WI38 (cell line): Measurements from ENCODE around the gene CCSER2.
A peak's percentile ranks its signal among the peaks of the same experiment; 100 is the strongest.

ENCODE experiments used
- H3K4me3 ChIP-seq: 2 replicates; pipeline ENCODE4 v1.5.1; 2011; ENCODE audit warnings: low read depth, mild to moderate bottlenecking, control low read depth, low read length
- TF ChIP-seq, protein P1 (sequence below): IDR thresholded peaks from 2 replicates; pipeline ENCODE4 v1.5.1; 2012; ENCODE audit warnings: low read depth, mild to moderate bottlenecking, control low read depth, low read length

Gene CCSER2

DNA sequence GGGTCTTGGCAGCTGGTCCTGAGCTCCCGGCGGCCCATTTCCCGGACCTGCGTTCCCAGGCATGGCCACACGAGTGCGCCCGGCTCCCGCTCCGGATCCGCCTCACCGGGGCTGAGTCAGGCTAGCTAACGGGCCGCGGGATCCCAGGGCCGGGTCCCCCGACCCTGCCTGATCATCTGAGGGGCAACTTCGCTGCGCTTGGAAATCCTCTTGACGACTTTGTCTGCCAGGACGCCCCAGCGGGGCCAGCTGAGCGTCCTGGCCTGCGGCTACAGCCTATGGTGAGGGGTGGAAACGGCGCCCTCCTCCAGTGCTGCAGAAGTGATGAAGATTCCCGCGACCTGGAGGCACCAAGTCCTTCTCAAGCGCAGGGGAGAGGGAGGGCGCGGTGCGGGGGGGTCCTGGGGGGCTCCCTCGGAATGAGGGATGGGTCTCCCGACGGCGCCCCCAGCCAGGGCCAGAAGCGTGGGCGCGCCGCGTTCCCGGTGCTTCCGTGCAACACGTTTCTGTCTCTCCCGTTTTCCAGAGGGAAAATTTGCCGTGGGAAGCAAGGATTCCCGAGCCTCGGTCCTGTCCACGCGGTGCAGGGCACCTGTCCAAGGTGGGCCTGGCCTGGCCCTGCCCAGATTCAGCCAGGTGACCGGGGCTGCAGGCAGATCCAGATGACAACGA, 212.4 kb downstream of the CCSER2 start:
- H3K4me3 ChIP-seq = peak overlapping the region; percentile 58
- TF ChIP-seq, protein P1, sequence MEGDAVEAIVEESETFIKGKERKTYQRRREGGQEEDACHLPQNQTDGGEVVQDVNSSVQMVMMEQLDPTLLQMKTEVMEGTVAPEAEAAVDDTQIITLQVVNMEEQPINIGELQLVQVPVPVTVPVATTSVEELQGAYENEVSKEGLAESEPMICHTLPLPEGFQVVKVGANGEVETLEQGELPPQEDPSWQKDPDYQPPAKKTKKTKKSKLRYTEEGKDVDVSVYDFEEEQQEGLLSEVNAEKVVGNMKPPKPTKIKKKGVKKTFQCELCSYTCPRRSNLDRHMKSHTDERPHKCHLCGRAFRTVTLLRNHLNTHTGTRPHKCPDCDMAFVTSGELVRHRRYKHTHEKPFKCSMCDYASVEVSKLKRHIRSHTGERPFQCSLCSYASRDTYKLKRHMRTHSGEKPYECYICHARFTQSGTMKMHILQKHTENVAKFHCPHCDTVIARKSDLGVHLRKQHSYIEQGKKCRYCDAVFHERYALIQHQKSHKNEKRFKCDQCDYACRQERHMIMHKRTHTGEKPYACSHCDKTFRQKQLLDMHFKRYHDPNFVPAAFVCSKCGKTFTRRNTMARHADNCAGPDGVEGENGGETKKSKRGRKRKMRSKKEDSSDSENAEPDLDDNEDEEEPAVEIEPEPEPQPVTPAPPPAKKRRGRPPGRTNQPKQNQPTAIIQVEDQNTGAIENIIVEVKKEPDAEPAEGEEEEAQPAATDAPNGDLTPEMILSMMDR = peak; percentile 88

DNA sequence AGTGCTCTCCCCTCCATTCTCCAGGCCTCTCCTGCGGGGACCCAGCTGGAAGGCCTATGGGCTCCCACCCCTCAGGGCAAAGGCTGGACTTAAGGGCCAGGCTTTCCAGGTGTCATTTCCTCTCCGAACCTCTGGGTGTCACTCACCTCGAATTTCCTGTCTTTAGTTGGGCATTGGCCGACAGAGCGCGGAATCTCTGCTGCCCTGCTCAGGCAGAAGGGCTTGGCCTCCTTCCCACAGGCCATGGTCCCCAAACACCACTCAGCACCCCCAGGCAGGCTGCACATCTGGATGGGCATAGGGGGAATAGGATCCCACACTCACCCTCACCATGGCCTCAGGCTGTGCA, 212.9 kb downstream of the CCSER2 start:
- TF ChIP-seq, protein P1 = no peak
- no peak overlapping the region; the same call in 1 of the 2 replicates for H3K4me3 ChIP-seq

DNA sequence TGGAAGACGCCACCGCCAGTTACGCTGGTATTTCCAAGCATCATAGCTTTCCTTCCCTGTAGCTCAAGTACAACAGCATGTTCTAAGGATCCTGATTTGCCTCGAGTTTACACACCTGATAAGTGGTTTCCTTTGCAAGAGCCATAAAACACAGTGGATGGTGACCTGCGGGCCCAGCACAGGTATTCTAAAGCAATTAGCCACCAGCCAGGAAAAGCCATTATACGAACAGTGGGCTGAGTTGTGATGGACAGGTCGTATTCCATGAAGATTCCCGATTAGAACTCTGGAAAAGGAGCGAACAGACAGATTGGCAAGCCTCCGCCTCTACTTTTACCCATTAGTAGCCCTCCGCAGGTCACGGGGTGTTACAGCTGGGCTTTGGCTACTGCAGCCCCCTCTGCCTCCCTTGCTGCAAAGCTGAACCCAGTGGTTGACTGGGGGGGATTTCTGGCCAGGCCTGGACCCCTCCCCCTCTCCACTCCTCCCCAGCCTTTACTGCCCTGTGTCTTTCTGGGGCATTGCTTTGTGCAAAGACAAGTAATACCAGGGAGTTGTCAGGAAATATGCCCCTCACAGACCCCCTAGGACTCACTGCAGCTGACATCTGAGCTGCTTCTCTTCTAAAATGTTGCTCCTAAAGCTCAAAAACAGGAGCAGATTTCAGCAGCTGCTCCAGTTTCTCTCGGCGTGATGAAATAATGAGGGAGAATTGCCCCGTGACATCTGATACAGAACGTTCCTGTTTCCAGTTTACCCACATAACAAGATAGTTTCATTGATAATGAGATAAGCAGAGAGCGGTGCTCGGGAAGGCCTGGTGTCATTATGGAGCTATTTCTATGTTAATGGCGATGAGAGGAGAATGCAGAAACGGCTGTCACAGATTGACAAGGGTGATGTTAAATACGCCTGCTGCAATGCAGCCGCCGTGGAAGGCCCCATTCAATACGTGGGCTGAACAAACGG, 214.4 kb downstream of the CCSER2 start:
- TF ChIP-seq, protein P1 = no peak
- no peak overlapping the region for H3K4me3 ChIP-seq

DNA sequence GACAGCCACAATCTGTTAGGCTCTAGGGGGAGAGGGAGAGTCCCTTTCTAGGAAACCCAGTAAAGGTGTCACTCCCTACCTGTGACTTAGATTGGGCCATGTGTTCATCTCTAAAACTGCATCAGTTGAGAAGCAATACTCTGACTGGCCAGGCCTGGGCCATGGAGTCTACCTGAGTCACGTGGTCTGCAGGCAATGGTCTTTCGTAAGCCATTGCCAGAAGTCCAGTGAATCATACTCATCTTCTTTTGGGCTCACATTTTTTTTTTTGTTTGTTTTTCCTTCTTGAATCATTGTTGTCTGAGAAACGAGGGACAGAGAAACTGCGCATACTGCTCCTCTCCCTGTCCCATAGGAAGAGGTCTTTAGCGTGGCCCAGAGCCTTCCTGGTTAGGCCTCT, 215.6 kb downstream of the CCSER2 start:
- TF ChIP-seq, protein P1 = no peak
- no peak overlapping the region for H3K4me3 ChIP-seq

DNA sequence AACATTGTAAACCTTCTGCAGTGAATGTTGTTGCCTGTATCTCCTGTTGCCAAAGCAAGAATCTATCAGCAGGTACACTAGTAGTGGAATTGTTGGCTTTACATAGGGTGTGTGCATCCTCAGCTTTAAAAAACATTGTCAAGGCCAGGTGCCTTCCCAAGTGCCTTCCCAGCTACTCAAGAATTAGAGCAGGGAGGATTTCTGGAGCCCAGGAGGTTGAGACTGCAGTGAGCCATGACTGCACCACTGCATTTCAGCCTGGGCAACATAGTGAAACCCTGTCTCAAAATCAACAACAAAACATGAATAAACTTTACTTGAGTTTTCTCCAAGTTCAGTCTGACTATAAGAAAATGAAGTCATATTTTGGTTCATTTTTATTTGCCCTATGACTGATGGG, 217.3 kb downstream of the CCSER2 start:
- TF ChIP-seq, protein P1 = no peak
- no peak overlapping the region for H3K4me3 ChIP-seq

DNA sequence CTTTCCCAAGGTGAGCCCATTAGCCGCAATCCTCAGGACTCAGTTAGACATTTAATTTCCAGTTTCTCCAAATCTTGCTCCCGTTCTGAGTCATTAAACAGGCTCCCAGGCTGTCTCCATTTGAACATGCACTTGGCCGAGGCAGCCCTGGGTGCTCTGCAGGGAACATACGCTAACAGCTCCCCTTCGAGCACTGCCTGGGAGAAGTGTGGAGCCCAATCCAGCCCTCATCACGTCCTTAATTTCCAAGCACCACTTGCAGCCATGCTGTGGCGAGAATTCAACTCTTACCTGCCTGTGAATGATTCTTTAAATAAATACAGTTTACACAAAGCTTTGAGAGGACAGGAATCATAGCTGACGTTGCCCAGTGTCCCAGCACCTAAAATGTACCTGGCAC, 218.2 kb downstream of the CCSER2 start:
- TF ChIP-seq, protein P1 = no peak

DNA sequence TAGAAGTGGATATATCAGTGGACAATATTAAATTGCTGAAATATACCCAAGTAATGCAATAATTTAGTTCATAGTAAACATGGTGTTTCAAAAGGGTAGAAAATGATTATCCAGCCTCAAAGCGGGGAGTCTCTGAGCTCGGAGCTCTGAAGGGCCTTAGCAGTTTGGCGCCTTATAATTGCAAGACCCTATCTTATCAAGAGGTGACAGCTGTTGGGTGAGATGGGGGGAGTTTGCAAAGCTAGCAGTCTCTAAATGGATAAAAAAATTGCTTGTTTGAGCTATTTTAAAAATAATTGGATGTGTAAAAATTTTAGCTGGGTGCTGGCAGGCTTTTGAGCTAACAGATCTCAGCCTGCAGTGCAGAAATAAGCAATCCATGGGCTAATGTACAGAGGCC, 219.2 kb downstream of the CCSER2 start:
- no peak overlapping the region for H3K4me3 ChIP-seq
- TF ChIP-seq, protein P1 = no peak

More for the DNA sequence above, 218.2 kb downstream of the CCSER2 start:
- H3K4me3 ChIP-seq = no peak overlapping the region
